SK-N-SH (cell line): ENCODE results near the gene CDH4. TPM values are rescaled to one million over a fixed set of nuclear protein-coding genes. Genes with fewer than 3 reads are reported as not detected.

Source experiments
- CTCF ChIA-PET: fragments of 300-600, 350-600 bp; formaldehyde crosslinking; extraction: SDS; loops from one replicate; lab custom pipeline; 2021; lab: Yijun Ruan, JAX
- POLR2A ChIA-PET: fragments of 350-600 bp; sonication (Branson Sonifier 250); formaldehyde crosslinking; extraction: SDS; loops from one replicate; lab custom pipeline; 2020; ENCODE audit warnings: antibody characterized with exemption, inconsistent platforms; lab: Yijun Ruan, JAX
- DNase-seq: peaks from one replicate; pipeline ENCODE4 v3.0.0; 2012
- H2AFZ ChIP-seq: fragments of 200-600 bp; sonication (generic); 2 replicates; pipeline ENCODE4 v1.8.1; 2016; ENCODE audit warnings: antibody characterized with exemption, mild to moderate bottlenecking, low read depth
- H3F3A ChIP-seq: fragments of 200-600 bp; sonication (generic); replicated peaks from 2 replicates; pipeline ENCODE3; 2016; ENCODE audit warnings: antibody characterized with exemption, mild to moderate bottlenecking; ENCODE audit not compliant: insufficient read depth
- H3K27ac ChIP-seq, 2 experiments: fragments of 200-500 bp in 1 of 2; fragments of 200-600 bp in 1 of 2; sonication (Bioruptor generic) in 1 of 2; sonication (generic), shearing (Covaris generic) in 1 of 2; 2 replicates each; pipeline versions ENCODE4 v1.5.1 to v1.6.1; 2014 to 2016; ENCODE audit warnings: low read depth in 2 of 2, inconsistent platforms in 1 of 2, low read length in 1 of 2, mild to moderate bottlenecking in 1 of 2, mixed read lengths in 1 of 2
- H3K27me3 ChIP-seq: fragments of 200-600 bp; sonication (generic), shearing (Covaris generic); 2 replicates; pipeline ENCODE4 v1.6.1; 2016; ENCODE audit warnings: mixed run types; ENCODE audit not compliant: insufficient read depth
- H3K36me3 ChIP-seq, 2 experiments: fragments of 200-500 bp in 1 of 2; fragments of 200-600 bp in 1 of 2; sonication (Bioruptor generic) in 1 of 2; sonication (generic) in 1 of 2; replicated peaks in 1 of 2; 2 replicates each; pipeline versions ENCODE3 to v1.5.1; 2014 to 2016; ENCODE audit warnings: low read length in 1 of 2, mild to moderate bottlenecking in 1 of 2; ENCODE audit not compliant: insufficient read depth in 2 of 2, control insufficient read depth in 1 of 2
- H3K4me1 ChIP-seq, 2 experiments: fragments of 200-500 bp in 1 of 2; fragments of 200-600 bp in 1 of 2; sonication (Bioruptor generic) in 1 of 2; sonication (generic), shearing (Covaris generic) in 1 of 2; 2 replicates each; pipeline versions ENCODE4 v1.5.1 to v1.6.1; 2014 to 2016; ENCODE audit warnings: low read depth in 1 of 2, low read length in 1 of 2, mixed run types in 1 of 2; ENCODE audit not compliant: insufficient read depth in 2 of 2, control insufficient read depth in 1 of 2
- H3K4me2 ChIP-seq: fragments of 200-600 bp; sonication (generic), shearing (Covaris generic); 2 replicates; pipeline ENCODE4 v1.6.1; 2017; ENCODE audit warnings: mixed run types
- H3K4me3 ChIP-seq, 2 experiments: fragments of 200-500 bp in 1 of 2; fragments of 200-600 bp in 1 of 2; sonication (Bioruptor generic) in 1 of 2; sonication (generic), shearing (Covaris generic) in 1 of 2; 2 replicates each; pipeline versions ENCODE4 v1.5.1 to v1.8.1; 2014 to 2016; ENCODE audit warnings: low read depth in 2 of 2, inconsistent platforms in 1 of 2, low read length in 1 of 2, mild to moderate bottlenecking in 1 of 2, mixed read lengths in 1 of 2, moderate library complexity in 1 of 2
- H3K79me2 ChIP-seq: fragments of 200-600 bp; sonication (generic); 2 replicates; pipeline ENCODE4 v1.8.1; 2017; ENCODE audit warnings: mild to moderate bottlenecking; ENCODE audit not compliant: insufficient read depth
- H3K9ac ChIP-seq: fragments of 200-600 bp; sonication (generic); 2 replicates; pipeline ENCODE4 v1.6.1; 2017; ENCODE audit warnings: mixed run types
- H3K9me2 ChIP-seq: fragments of 200-600 bp; sonication (generic); 2 replicates; pipeline ENCODE4 v1.6.1; 2017; ENCODE audit warnings: mixed run types
- H3K9me3 ChIP-seq: fragments of 200-600 bp; sonication (generic); 2 replicates; pipeline ENCODE4 v1.6.1; 2017; ENCODE audit warnings: mixed run types, mild to moderate bottlenecking, moderate library complexity
- H4K20me1 ChIP-seq: fragments of 200-600 bp; sonication (generic); 2 replicates; pipeline ENCODE4 v1.6.1; 2017; ENCODE audit warnings: mild to moderate bottlenecking, mixed run types; ENCODE audit not compliant: insufficient read depth
- FOSL2 ChIP-seq: IDR thresholded peaks from 2 replicates; pipeline ENCODE4 v1.4.0; 2012; ENCODE audit warnings: low read depth, mild to moderate bottlenecking, moderate library complexity, borderline replicate concordance
- FOXJ3 ChIP-seq: sonication (generic); formaldehyde crosslinking; IDR thresholded peaks from 2 replicates; pipeline ENCODE4 v1.5.1; 2020; ENCODE audit warnings: mild to moderate bottlenecking, missing genetic modification reagents
- FOXM1 ChIP-seq: IDR thresholded peaks from 2 replicates; pipeline ENCODE4 v1.4.0; 2012; ENCODE audit warnings: low read depth, mild to moderate bottlenecking
- GABPA ChIP-seq: IDR thresholded peaks from 2 replicates; pipeline ENCODE4 v1.4.0; 2012; ENCODE audit warnings: low read depth, mild to moderate bottlenecking
- JUND ChIP-seq: IDR thresholded peaks from 2 replicates; pipeline ENCODE4 v1.4.0; 2012
- MXI1 ChIP-seq: IDR thresholded peaks from 2 replicates; pipeline ENCODE4 v1.6.1; 2012; ENCODE audit warnings: mild to moderate bottlenecking, low read depth, low read length, improper control_type of control experiment
- NFIC ChIP-seq: IDR thresholded peaks from 2 replicates; pipeline ENCODE4 v1.4.0; 2012; ENCODE audit warnings: borderline replicate concordance
- RAD21 ChIP-seq: IDR thresholded peaks from 2 replicates; pipeline ENCODE4 v1.6.1; 2012; ENCODE audit warnings: mild to moderate bottlenecking, low read length
- RFX5 ChIP-seq: IDR thresholded peaks from 2 replicates; pipeline ENCODE4 v1.6.1; 2012; ENCODE audit warnings: mild to moderate bottlenecking, improper control_type of control experiment, low read length
- SIN3A ChIP-seq: IDR thresholded peaks from 2 replicates; pipeline ENCODE4 v1.6.1; 2012; ENCODE audit warnings: low read depth, mild to moderate bottlenecking, low read length, moderate library complexity, borderline replicate concordance
- WGBS: methylation state at CpG from one replicate; pipeline ENCODE4 v1.1.6; 2017; ENCODE audit warnings: low lambda C conversion rate; 5-methylcytosine and 5-hydroxymethylcytosine counted together
- polyA plus RNA-seq, 3 experiments: library from polyadenylated mRNA; depleted of rRNA; stranded (reverse); fragments of >200 nt; gene quantifications; 2 replicates each; pipeline ENCODE4 v1.2.3, GENCODE V29; 2012
- TF ChIP-seq, protein P1 (sequence below): IDR thresholded peaks from 2 replicates; pipeline ENCODE4 v1.6.1; 2012; ENCODE audit warnings: mild to moderate bottlenecking, low read depth, low read length, moderate library complexity
- TF ChIP-seq, protein P2 (sequence below): IDR thresholded peaks from 2 replicates; pipeline ENCODE4 v1.4.0; 2012; ENCODE audit warnings: low read depth, borderline replicate concordance
- TF ChIP-seq, protein P3 (sequence below): IDR thresholded peaks from 2 replicates; pipeline ENCODE4 v1.4.0; 2012; ENCODE audit warnings: low read depth, borderline replicate concordance
- TF ChIP-seq, protein P4 (sequence below): fragments of 200-600 bp; sonication (generic); IDR thresholded peaks from 2 replicates; pipeline ENCODE4 v1.6.1; 2017; ENCODE audit warnings: antibody characterized with exemption, mild to moderate bottlenecking, moderate library complexity
- TF ChIP-seq, protein P5 (sequence below): IDR thresholded peaks from 2 replicates; pipeline ENCODE4; 2012

The CDH4 gene
- polyA plus RNA-seq, 1 of the 3 experiments (the other 2 are of a cell fraction): not detected

DNA sequence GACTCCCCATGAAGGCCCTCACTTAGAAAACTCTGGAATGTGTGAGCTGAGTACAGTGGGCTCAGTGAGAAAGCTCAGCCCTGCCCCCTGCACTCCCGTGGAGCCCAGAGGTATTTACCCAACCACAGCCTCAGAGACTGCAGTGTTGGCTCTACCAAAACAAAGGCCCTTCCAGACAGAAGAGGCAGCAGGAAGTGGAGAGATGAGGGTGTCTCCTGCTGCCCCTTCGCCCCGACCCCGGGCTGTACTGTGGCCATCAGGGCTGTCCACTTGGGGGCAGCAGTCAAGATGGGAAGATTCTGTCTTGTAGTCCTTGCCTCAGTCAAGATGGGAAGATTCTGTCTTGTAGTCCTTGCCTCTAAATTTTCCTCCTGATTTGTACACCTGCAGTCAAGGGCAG is 472.3 kb downstream of the CDH4 start:
- POLR2A ChIA-PET: no interaction called here
- Histone ChIP-seq H3K79me2 (no peaks in the 10 kb centered on the region), H3K27ac (no peak overlapping the region), H3K4me2 (no peak overlapping the region), H3K36me3 (no peaks in the 10 kb centered on the region), H3K27me3 (no peaks in the 10 kb centered on the region), H3K4me1 (no peaks in the 10 kb centered on the region), H3K9ac (no peak overlapping the region), H3K4me3 (no peak overlapping the region), H2AFZ (no peak overlapping the region), H4K20me1 (no peaks in the 10 kb centered on the region), H3K9me2 (no peaks in the 10 kb centered on the region), H3K9me3 (no peaks in the 10 kb centered on the region), H3F3A (no peaks in the 10 kb centered on the region)
- WGBS: 11% methylated on average over 3 of the region's 4 CpGs
- DNase-seq: no peak
- TF ChIP-seq, protein P1, sequence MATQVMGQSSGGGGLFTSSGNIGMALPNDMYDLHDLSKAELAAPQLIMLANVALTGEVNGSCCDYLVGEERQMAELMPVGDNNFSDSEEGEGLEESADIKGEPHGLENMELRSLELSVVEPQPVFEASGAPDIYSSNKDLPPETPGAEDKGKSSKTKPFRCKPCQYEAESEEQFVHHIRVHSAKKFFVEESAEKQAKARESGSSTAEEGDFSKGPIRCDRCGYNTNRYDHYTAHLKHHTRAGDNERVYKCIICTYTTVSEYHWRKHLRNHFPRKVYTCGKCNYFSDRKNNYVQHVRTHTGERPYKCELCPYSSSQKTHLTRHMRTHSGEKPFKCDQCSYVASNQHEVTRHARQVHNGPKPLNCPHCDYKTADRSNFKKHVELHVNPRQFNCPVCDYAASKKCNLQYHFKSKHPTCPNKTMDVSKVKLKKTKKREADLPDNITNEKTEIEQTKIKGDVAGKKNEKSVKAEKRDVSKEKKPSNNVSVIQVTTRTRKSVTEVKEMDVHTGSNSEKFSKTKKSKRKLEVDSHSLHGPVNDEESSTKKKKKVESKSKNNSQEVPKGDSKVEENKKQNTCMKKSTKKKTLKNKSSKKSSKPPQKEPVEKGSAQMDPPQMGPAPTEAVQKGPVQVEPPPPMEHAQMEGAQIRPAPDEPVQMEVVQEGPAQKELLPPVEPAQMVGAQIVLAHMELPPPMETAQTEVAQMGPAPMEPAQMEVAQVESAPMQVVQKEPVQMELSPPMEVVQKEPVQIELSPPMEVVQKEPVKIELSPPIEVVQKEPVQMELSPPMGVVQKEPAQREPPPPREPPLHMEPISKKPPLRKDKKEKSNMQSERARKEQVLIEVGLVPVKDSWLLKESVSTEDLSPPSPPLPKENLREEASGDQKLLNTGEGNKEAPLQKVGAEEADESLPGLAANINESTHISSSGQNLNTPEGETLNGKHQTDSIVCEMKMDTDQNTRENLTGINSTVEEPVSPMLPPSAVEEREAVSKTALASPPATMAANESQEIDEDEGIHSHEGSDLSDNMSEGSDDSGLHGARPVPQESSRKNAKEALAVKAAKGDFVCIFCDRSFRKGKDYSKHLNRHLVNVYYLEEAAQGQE: no peak
- TF ChIP-seq RFX5 (no peak), JUND (no peak), FOXJ3 (CRISPR knock-in tag) (no peak), FOSL2 (no peak), SIN3A (no peak), MXI1 (no peak)
- CTCF ChIA-PET: no interaction called here

DNA sequence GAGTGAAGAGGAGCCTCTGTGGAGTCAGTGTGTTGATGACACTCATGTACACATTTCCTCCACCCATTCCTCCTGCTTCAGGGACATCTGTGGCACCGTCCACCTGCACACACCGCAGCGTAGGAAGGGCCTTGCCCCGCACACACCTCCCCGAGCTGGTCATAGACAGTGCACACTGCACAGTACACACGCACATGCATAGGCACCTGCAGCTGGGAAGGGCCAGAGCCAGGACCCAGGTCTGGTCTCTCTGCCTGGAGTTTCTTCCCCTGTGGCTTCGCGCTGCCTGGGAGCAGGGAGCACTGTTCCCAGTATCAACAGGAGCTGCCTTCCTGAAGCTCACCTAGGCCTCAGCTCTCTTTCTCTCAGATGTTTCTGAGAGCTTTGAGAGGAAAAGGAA is 473.1 kb downstream of the CDH4 start:
- H3K9me2 ChIP-seq: no peaks in the 10 kb centered on the region
- CTCF ChIA-PET: interaction anchor here (0.5 kb wide), 1 partner anchor 1149 kb away, joined by 3 read pairs; no protein-coding TSS in a partner anchor
- POLR2A ChIA-PET: no interaction called here
- 70% methylated on average over 8 of the region's 8 CpGs for WGBS
- H4K20me1 ChIP-seq: no peaks in the 10 kb centered on the region
- no peak overlapping the region for H3K4me2 ChIP-seq
- no peaks in the 10 kb centered on the region for H3K27me3 ChIP-seq
- H3K9me3 ChIP-seq: no peaks in the 10 kb centered on the region
- H3F3A ChIP-seq: no peaks in the 10 kb centered on the region
- no peaks in the 10 kb centered on the region for H3K4me1 ChIP-seq
- no peak overlapping the region for H3K9ac ChIP-seq
- H3K79me2 ChIP-seq: no peaks in the 10 kb centered on the region
- H3K4me3 ChIP-seq: no peak overlapping the region
- H2AFZ ChIP-seq: no peak overlapping the region
- no peaks in the 10 kb centered on the region for H3K36me3 ChIP-seq
- H3K27ac ChIP-seq: no peak overlapping the region
- DNase-seq: no peak
- TF ChIP-seq, protein P2, sequence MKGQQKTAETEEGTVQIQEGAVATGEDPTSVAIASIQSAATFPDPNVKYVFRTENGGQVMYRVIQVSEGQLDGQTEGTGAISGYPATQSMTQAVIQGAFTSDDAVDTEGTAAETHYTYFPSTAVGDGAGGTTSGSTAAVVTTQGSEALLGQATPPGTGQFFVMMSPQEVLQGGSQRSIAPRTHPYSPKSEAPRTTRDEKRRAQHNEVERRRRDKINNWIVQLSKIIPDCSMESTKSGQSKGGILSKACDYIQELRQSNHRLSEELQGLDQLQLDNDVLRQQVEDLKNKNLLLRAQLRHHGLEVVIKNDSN: no peak
- TF ChIP-seq GABPA (no peak), NFIC (no peak), RAD21 (no peak), FOXM1 (no peak)
- TF ChIP-seq, protein P3, sequence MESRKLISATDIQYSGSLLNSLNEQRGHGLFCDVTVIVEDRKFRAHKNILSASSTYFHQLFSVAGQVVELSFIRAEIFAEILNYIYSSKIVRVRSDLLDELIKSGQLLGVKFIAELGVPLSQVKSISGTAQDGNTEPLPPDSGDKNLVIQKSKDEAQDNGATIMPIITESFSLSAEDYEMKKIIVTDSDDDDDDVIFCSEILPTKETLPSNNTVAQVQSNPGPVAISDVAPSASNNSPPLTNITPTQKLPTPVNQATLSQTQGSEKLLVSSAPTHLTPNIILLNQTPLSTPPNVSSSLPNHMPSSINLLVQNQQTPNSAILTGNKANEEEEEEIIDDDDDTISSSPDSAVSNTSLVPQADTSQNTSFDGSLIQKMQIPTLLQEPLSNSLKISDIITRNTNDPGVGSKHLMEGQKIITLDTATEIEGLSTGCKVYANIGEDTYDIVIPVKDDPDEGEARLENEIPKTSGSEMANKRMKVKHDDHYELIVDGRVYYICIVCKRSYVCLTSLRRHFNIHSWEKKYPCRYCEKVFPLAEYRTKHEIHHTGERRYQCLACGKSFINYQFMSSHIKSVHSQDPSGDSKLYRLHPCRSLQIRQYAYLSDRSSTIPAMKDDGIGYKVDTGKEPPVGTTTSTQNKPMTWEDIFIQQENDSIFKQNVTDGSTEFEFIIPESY: no peak
- TF ChIP-seq, protein P4, sequence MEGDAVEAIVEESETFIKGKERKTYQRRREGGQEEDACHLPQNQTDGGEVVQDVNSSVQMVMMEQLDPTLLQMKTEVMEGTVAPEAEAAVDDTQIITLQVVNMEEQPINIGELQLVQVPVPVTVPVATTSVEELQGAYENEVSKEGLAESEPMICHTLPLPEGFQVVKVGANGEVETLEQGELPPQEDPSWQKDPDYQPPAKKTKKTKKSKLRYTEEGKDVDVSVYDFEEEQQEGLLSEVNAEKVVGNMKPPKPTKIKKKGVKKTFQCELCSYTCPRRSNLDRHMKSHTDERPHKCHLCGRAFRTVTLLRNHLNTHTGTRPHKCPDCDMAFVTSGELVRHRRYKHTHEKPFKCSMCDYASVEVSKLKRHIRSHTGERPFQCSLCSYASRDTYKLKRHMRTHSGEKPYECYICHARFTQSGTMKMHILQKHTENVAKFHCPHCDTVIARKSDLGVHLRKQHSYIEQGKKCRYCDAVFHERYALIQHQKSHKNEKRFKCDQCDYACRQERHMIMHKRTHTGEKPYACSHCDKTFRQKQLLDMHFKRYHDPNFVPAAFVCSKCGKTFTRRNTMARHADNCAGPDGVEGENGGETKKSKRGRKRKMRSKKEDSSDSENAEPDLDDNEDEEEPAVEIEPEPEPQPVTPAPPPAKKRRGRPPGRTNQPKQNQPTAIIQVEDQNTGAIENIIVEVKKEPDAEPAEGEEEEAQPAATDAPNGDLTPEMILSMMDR: no peak
- TF ChIP-seq, protein P1: no peak
- TF ChIP-seq, protein P5, sequence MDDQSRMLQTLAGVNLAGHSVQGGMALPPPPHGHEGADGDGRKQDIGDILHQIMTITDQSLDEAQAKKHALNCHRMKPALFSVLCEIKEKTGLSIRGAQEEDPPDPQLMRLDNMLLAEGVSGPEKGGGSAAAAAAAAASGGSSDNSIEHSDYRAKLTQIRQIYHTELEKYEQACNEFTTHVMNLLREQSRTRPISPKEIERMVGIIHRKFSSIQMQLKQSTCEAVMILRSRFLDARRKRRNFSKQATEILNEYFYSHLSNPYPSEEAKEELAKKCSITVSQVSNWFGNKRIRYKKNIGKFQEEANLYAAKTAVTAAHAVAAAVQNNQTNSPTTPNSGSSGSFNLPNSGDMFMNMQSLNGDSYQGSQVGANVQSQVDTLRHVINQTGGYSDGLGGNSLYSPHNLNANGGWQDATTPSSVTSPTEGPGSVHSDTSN: no peak
